NT2/D1 (cell line): ENCODE measurements around the gene GPR35.

Experiments
- SUZ12 ChIP-seq: IDR thresholded peaks from 2 replicates; pipeline ENCODE4 v1.6.1; 2011; ENCODE audit not compliant: insufficient read length, insufficient read depth; ENCODE audit errors: extremely low read depth
- YY1 ChIP-seq: IDR thresholded peaks from 2 replicates; pipeline ENCODE4 v1.6.1; 2011; ENCODE audit not compliant: insufficient read length, insufficient read depth
- ZNF274 ChIP-seq: IDR thresholded peaks from 2 replicates; pipeline ENCODE4 v1.6.1; 2011; ENCODE audit warnings: mild to moderate bottlenecking, low read depth, low read length

GRCh38 chr2:240579771-240580614, 45.3 kb upstream of the GPR35 start:
- no peak for TF ChIP-seq ZNF274
- TF ChIP-seq SUZ12, result no peak
- TF ChIP-seq YY1, result no peak
